ENCODE results near the gene DGUOK.

DNA sequence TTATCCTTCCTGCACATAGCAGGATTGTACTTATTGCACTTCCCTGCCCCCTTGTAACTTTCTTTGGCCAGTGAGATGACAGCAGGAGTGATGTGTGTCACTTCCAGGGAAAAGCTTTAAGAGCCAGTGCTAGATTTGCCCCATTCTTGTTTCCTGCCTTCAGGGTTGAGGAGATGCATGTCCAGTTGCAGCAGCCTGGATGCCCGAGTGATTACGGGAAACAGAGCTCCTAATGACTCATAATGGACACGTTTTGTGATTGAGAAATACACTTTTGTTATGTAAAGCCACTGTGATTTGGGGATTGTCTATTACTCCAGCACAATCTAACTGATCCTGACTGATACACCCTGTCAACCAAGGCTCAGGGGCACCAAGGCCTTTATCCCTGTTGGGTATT, 53.0 kb downstream of the DGUOK start:
- TF ChIP-seq, protein P1, sequence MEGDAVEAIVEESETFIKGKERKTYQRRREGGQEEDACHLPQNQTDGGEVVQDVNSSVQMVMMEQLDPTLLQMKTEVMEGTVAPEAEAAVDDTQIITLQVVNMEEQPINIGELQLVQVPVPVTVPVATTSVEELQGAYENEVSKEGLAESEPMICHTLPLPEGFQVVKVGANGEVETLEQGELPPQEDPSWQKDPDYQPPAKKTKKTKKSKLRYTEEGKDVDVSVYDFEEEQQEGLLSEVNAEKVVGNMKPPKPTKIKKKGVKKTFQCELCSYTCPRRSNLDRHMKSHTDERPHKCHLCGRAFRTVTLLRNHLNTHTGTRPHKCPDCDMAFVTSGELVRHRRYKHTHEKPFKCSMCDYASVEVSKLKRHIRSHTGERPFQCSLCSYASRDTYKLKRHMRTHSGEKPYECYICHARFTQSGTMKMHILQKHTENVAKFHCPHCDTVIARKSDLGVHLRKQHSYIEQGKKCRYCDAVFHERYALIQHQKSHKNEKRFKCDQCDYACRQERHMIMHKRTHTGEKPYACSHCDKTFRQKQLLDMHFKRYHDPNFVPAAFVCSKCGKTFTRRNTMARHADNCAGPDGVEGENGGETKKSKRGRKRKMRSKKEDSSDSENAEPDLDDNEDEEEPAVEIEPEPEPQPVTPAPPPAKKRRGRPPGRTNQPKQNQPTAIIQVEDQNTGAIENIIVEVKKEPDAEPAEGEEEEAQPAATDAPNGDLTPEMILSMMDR (IDR thresholded peaks at IDR 0.05), result no peak
- TF ChIP-seq POLR2A (IDR thresholded peaks at IDR 0.05) (no peak), EP300 (IDR thresholded peaks at IDR 0.05) (no peak)

Measured in sigmoid colon (tissue), 4 donors.